ENCODE data around the gene USP1.

Gene USP1, protein sequence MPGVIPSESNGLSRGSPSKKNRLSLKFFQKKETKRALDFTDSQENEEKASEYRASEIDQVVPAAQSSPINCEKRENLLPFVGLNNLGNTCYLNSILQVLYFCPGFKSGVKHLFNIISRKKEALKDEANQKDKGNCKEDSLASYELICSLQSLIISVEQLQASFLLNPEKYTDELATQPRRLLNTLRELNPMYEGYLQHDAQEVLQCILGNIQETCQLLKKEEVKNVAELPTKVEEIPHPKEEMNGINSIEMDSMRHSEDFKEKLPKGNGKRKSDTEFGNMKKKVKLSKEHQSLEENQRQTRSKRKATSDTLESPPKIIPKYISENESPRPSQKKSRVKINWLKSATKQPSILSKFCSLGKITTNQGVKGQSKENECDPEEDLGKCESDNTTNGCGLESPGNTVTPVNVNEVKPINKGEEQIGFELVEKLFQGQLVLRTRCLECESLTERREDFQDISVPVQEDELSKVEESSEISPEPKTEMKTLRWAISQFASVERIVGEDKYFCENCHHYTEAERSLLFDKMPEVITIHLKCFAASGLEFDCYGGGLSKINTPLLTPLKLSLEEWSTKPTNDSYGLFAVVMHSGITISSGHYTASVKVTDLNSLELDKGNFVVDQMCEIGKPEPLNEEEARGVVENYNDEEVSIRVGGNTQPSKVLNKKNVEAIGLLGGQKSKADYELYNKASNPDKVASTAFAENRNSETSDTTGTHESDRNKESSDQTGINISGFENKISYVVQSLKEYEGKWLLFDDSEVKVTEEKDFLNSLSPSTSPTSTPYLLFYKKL

DNA sequence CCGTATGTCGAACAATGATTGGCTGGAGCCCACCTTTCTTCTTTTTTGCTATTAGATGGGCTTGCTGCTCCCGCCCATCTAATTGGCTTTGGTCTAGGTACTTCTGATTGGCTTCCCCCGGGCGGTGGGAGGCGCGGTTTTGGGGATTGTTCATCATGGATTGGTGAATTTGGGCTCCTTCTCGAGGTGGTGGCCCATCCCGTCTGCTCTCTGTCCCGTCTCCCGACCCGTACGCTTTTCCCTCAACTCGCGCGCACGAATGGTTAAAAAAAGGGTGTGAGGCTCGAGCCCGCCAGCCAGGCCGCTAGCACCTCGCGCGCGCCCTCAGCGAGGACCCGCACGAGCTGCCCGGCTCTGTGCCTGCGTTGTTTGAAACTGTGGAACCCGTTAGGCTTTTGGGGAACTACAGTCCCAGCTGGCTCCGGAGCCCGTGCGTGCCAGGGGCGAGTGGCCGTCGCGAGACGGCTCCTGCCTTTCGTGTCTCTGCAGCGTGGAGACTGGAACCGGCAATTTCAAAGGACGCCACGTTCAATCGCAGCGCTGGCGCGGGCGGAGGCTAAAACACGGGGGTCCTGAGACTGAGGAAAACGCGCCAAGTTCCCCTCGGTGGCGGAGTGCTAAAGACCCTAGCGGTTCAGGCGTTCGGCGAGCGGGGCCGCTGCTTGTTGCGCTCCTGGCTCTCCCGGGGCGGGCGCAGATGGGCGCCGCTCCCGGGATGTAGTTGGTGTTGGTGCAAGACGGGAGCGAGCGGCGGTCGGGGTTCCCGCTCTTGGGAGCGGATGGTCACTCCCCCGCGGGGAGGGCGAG, at the start of gene USP1:
USP1 (plus strand) TSS at position 584 of the 807 bp plus-strand sequence. CDS start 2,819 bp downstream, outside the sequence.
- DNase-seq (ENCODE audit: extremely low read depth, low read depth): peak; percentile 99
- TF ChIP-seq, protein P1, sequence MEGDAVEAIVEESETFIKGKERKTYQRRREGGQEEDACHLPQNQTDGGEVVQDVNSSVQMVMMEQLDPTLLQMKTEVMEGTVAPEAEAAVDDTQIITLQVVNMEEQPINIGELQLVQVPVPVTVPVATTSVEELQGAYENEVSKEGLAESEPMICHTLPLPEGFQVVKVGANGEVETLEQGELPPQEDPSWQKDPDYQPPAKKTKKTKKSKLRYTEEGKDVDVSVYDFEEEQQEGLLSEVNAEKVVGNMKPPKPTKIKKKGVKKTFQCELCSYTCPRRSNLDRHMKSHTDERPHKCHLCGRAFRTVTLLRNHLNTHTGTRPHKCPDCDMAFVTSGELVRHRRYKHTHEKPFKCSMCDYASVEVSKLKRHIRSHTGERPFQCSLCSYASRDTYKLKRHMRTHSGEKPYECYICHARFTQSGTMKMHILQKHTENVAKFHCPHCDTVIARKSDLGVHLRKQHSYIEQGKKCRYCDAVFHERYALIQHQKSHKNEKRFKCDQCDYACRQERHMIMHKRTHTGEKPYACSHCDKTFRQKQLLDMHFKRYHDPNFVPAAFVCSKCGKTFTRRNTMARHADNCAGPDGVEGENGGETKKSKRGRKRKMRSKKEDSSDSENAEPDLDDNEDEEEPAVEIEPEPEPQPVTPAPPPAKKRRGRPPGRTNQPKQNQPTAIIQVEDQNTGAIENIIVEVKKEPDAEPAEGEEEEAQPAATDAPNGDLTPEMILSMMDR (IDR thresholded peaks at IDR 0.05; ENCODE audit: low read depth, low read length): no peak

DNA sequence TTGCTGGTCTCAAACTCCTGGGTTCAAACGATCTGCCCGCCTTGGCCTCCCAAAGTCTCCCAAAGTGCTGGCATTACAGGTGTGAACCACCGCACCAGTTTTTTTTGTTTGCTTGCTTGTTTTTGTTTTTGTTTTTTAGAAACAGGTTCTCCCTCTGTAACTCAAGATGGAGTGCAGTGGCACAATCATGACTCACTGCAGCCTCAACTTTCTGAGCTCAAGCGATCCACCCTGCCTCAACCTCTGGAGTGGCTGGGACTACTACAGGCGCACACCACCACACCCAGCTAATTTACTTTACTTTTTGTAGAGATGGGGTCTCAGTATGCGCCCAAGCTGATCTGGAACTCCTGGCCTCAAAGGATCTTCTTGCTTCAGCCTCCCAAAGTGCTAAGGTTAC, 47.3 kb upstream of the USP1 start:
- TF ChIP-seq, protein P1 (IDR thresholded peaks at IDR 0.05; ENCODE audit: low read depth, low read length): no peak
- no peak for DNase-seq (ENCODE audit: extremely low read depth, low read depth)

DNA sequence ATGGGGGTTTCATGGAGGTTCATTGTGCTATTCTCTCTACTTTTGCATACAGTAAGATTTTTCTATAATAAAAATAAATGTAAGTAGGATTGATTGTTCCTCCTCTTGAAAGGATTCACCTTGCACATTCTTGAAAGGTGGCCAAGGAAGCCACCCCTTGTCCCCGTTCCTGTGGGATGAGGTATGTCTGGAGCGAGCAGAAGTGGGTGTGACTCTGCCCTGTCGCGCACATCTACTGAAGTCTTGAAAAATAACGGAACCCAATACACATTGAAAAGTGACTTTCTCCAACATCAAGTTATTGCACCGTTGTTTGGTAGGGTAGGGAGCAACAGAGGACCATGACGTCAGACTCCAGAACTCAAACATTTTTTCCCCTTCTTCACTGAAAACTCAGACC, 46.8 kb upstream of the USP1 start:
- DNase-seq (ENCODE audit: extremely low read depth, low read depth): no peak
- TF ChIP-seq, protein P1 (IDR thresholded peaks at IDR 0.05; ENCODE audit: low read depth, low read length): no peak

DNA sequence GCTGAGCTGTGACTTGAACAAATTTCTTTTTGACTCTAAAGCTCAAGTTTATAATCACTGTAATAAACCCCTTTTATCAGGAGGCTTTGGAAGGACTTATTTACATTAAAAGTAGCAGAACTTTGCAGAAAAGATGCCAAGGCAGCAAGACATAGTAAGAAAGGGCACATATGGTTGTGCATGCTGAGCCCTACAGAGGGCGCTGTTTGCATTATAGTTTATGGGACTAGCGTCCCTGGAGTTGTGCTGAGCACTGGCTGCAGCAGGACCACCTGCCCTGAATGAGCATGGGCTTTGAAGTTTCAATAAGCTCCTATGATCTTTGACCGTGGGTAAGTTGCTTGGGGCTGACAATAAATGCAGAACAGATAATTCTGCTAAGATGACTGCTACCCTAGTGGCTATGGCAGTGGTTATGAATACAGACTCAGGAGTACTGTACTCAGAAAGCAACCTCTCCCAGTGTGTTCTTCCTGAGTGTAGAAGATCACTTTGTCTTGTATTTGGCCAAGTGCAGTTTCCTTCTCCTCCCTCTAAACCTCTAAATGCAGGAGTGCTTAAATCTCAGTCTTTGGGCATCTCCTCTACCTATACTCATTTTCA, 45.4 kb upstream of the USP1 start:
- TF ChIP-seq, protein P1 (IDR thresholded peaks at IDR 0.05; ENCODE audit: low read depth, low read length): peak; percentile 41
- no peak for DNase-seq (ENCODE audit: extremely low read depth, low read depth)

DNA sequence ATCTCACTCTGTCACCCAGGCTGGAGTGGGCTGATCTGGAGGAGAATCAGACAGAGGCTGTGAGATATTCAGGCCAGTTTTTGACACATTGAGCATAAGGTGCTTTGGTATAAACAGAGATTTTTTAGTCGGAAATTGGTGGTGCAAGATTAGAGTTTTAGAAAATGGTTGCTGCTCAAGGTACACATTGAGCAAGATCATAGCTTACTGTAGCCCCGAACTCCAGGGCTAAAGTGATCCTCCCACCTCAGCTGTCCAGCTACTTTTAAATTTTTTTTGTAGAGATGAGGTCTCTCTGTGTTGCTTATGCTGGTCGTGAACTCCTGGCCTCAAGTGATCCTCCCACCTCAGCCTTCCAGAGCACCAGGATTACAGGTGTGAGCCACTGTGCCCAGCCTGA, 43.9 kb upstream of the USP1 start:
- DNase-seq (ENCODE audit: extremely low read depth, low read depth): no peak
- TF ChIP-seq, protein P1 (IDR thresholded peaks at IDR 0.05; ENCODE audit: low read depth, low read length): no peak

DNA sequence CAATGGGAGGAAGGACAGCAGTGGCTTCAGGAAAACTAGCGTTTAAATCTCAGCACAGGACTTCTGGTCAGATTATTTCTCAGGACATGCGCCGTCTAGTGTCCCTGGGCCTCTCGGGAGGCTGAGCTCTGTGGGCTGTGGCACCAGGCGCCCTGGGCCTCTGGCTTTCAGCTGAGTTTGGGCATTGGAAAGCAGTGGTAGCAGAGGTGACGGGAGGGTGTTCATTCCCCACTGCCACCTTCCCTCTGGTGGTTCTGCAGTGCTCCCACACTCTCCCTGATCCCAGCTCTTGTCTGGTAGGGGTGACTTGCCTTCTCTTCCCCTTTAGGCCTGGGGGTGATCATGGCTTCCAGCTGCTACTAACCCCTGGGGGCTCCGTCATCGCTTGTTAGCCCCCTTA, 42.2 kb upstream of the USP1 start:
- DNase-seq (ENCODE audit: extremely low read depth, low read depth): no peak
- TF ChIP-seq, protein P1 (IDR thresholded peaks at IDR 0.05; ENCODE audit: low read depth, low read length): no peak

Data from AG09319 (cell line).